T-cell (primary cell): ENCODE results near the gene IL36A. TPM values are rescaled to one million over a fixed set of nuclear protein-coding genes. Genes with fewer than 3 reads are reported as not detected.

Source experiments
- ATAC-seq, 4 experiments: fragments of 200-7000 bp in 3 of 4; fragments of 150-1000 bp in 1 of 4; cut with Tn5 transposase; replicated peaks in 1 of 4; 1 replicate in 3 of 4; 2 replicates in 1 of 4; pipeline ENCODE4 v1.10.0; 2021; ENCODE audit warnings: moderate library complexity in 3 of 4, mild to moderate bottlenecking in 2 of 4, moderate number of reproducible peaks in 1 of 4
- CTCF ChIA-PET, 2 donors: fragments of 300-600 bp; sonication (Branson Sonifier 250); formaldehyde crosslinking; loops; one replicate each; lab custom pipeline; 2022; ENCODE audit warnings: antibody characterized with exemption in 2 of 2; lab: Charles Lee
- POLR2A ChIA-PET, 2 donors: fragments of 300-600 bp; sonication (Branson Sonifier 250); formaldehyde crosslinking; loops; one replicate each; lab custom pipeline; 2022; ENCODE audit warnings: antibody characterized with exemption in 2 of 2; lab: Charles Lee
- DNase-seq, 35 experiments: peaks; one replicate each; pipeline versions ENCODE4 v3.0.0 to v3.0.0-alpha.2; 2013 to 2023
- H3K27ac ChIP-seq: one replicate; pipeline ENCODE4 v1.5.1; 2013; ENCODE audit warnings: low read length
- H3K27me3 ChIP-seq, 2 experiments: replicated peaks in 1 of 2; 1 replicate in 1 of 2; 2 replicates in 1 of 2; pipeline versions ENCODE4 v1.6.1 to v1.7.0; 2013; ENCODE audit warnings: low read length in 1 of 2, mixed read lengths in 1 of 2; ENCODE audit not compliant: control insufficient read depth in 2 of 2, insufficient read depth in 2 of 2; ENCODE audit errors: extremely low read depth in 1 of 2
- H3K36me3 ChIP-seq, 2 donors: 1 replicate in 1 of 2; 2 replicates in 1 of 2; pipeline versions ENCODE4 v1.6.1 to v1.7.0; 2013; ENCODE audit warnings: low read length in 1 of 2; ENCODE audit not compliant: control insufficient read depth in 2 of 2, insufficient read depth in 1 of 2; ENCODE audit errors: extremely low read depth in 1 of 2
- H3K4me1 ChIP-seq, 2 experiments: 1 replicate in 1 of 2; 2 replicates in 1 of 2; pipeline versions ENCODE4 v1.6.1 to v1.7.0; 2013; ENCODE audit warnings: low read length in 2 of 2, mixed read lengths in 1 of 2; ENCODE audit not compliant: insufficient read depth in 2 of 2, control insufficient read depth in 1 of 2; ENCODE audit errors: extremely low read depth in 1 of 2
- H3K4me3 ChIP-seq, 2 donors: 1 replicate in 1 of 2; 2 replicates in 1 of 2; pipeline versions ENCODE4 v1.5.1 to v1.7.0; 2013; ENCODE audit warnings: mild to moderate bottlenecking in 2 of 2, low read length in 1 of 2, moderate library complexity in 1 of 2; ENCODE audit not compliant: control insufficient read depth in 1 of 2; ENCODE audit errors: extremely low read depth in 1 of 2
- H3K9me3 ChIP-seq: 2 replicates; pipeline ENCODE4 v1.7.0; 2013
- H3K27ac Mint-ChIP-seq, 2 donors: one replicate each; pipeline ENCODE4 v1.8.0; 2020 to 2021; ENCODE audit warnings: mild to moderate bottlenecking in 2 of 2, mixed read lengths in 2 of 2
- H3K27me3 Mint-ChIP-seq, 2 donors: one replicate each; pipeline ENCODE4 v1.8.0; 2021 to 2022; ENCODE audit warnings: mixed read lengths in 2 of 2
- H3K36me3 Mint-ChIP-seq: one replicate; pipeline ENCODE4 v1.8.0; 2021; ENCODE audit warnings: mixed read lengths
- H3K4me1 Mint-ChIP-seq, 3 donors: one replicate each; pipeline ENCODE4 v1.8.0; 2020 to 2022; ENCODE audit warnings: mixed read lengths in 3 of 3, mild to moderate bottlenecking in 1 of 3
- H3K4me3 Mint-ChIP-seq, 3 donors: one replicate each; pipeline ENCODE4 v1.8.0; 2020 to 2022; ENCODE audit warnings: mild to moderate bottlenecking in 3 of 3, mixed read lengths in 3 of 3, moderate library complexity in 3 of 3
- H3K9me3 Mint-ChIP-seq, 3 donors: one replicate each; pipeline ENCODE4 v1.8.0; 2020 to 2022; ENCODE audit warnings: mixed read lengths in 3 of 3
- WGBS: methylation state at CpG from one replicate; pipeline ENCODE4 v1.1.5; 2013; ENCODE audit warnings: missing lambda C conversion rate; ENCODE audit not compliant: insufficient coverage; 5-methylcytosine and 5-hydroxymethylcytosine counted together
- total RNA-seq, 35 experiments: library from RNA in 6 of 35; stranded (reverse) in 6 of 35; fragments of 120-200 nt in 1 of 35; gene quantifications; one replicate each; pipeline versions ENCODE4 v1.2.1 to v1.2.4 and lab custom pipeline; 2013 to 2026

The IL36A gene
- total RNA-seq, 5 donors from 2014 or later (not counting 1 experiment from before 2014, with no cell fraction given): 0.32 to 0.60 (median 0.58) TPM; not detected in 1

DNA sequence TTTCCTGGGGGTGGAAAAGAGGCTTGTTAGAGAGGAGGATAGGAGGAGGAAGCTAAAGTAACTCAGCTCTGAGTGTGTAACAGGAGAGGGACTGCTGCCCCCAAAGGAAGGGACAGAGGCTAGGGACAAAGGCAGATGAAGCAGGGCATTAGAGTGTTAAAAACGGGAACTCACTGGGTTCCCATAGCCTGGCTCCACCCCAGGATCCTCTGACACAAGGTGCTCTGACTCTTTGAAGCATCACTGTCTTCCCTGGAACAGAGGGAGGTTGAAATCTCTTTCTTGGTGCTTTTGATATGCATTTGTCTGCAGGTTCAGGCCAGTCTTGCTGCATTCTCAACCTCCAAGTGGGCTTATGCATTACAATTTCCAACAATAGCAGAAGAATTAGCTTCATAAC is 22.9 kb downstream of the IL36A start:
- Histone ChIP-seq H3K36me3 (no peaks in the 10 kb centered on the region), H3K4me1 (no peaks in the 10 kb centered on the region), H3K27ac (no peak overlapping the region), H3K4me3 (no peak overlapping the region), H3K9me3 (no peaks in the 10 kb centered on the region), H3K27me3 (peaks cover 0 to 3% of the 10 kb centered on the region in 2 experiments)
- Mint-ChIP-seq H3K27me3 (peaks cover 14% of the 10 kb centered on the region in 2 donors), H3K4me3 (no peak overlapping the region), H3K27ac (no peak overlapping the region), H3K9me3 (no peaks in the 10 kb centered on the region), H3K4me1 (no peaks in the 10 kb centered on the region), H3K36me3 (no peaks in the 10 kb centered on the region)
- ATAC-seq (no peak), DNase-seq (no peak)
- ChIA-PET CTCF (no interaction called here), POLR2A (no interaction called here)
- WGBS: 0% methylated on average over 1 of the region's 1 CpG

DNA sequence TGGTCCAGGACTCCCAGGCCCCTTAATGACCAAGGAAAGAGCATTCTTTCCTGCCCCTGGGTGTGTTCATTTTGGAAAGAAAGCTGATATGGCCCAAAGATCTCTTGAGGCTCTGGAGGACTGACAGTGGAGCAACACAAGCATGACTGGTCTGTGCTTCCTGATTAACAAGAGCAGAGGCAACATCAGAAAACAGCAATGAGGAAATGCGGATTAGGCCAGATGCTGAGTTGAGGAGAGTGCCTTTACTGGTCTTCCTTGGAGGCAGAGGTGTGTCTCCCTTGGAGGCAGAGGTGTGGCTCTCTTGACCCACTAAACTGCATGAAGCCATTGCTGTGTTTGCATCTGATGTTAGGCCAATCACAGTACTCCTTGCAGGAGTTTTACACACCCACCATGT is 27.5 kb downstream of the IL36A start:
- H3K27ac Mint-ChIP-seq: no peak overlapping the region
- peaks cover 4 to 11% of the 10 kb centered on the region in 2 donors for H3K27me3 Mint-ChIP-seq
- DNase-seq (no peak), ATAC-seq (no peak)
- Histone ChIP-seq H3K4me1 (no peaks in the 10 kb centered on the region), H3K27ac (no peak overlapping the region), H3K36me3 (no peaks in the 10 kb centered on the region), H3K27me3 (peaks cover 0 to 6% of the 10 kb centered on the region in 2 experiments), H3K9me3 (no peaks in the 10 kb centered on the region), H3K4me3 (no peak overlapping the region)
- POLR2A ChIA-PET: interaction anchor here in 1 of 2 donors (0.7 kb wide), 1 partner anchor 41 kb away, joined by 3 read pairs; no protein-coding TSS in a partner anchor
- no peaks in the 10 kb centered on the region for H3K9me3 Mint-ChIP-seq
- CTCF ChIA-PET: no interaction called here
- WGBS: 89% methylated on average over 1 of the region's 1 CpG
- H3K36me3 Mint-ChIP-seq: no peaks in the 10 kb centered on the region
- H3K4me3 Mint-ChIP-seq: no peak overlapping the region
- H3K4me1 Mint-ChIP-seq: no peaks in the 10 kb centered on the region

DNA sequence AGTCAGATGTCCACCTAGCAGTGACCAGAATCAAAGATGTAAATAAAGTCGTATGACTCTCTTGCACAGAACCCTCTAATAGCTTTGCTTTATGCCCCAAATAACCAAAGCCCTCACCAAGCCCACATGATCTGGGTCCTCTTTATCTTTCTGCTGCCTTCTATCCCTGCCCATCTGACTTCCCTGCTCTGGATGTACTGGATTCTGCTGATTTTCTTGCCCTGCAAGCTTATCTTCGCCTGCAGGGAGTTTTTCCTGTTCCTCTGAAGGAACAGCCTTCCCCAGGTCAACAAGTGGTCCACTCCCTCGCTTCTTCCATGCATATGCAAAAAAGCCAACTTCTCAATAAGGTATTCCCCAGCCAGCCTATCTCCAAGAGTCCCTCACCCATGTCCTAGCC is 28.8 kb downstream of the IL36A start:
- H3K9me3 Mint-ChIP-seq: no peaks in the 10 kb centered on the region
- POLR2A ChIA-PET: no interaction called here
- no peak overlapping the region for H3K27ac ChIP-seq

DNA sequence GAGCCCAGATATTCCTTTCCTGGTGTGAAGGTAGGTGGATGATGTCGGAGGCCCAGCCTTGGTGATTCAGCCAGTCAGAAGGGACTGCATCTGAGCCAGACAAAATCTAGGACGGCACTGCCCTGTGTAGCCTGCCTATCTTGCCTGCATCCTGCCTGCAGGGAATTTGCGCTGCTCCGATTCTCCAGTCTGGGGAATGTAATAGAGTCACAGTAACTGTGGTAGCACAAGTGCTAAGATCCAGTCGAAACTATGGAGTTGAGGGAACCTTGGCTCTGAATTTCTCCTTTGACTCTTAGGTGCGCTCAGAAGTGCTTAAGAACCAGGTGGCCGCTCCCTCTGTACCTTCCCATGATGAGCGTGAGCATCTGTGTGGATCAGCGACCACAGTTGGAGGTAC is 31.5 kb downstream of the IL36A start:
- no peak overlapping the region for H3K4me3 ChIP-seq
- H3K36me3 ChIP-seq: no peaks in the 10 kb centered on the region
- H3K36me3 Mint-ChIP-seq: no peaks in the 10 kb centered on the region
- no peaks in the 10 kb centered on the region for H3K9me3 Mint-ChIP-seq
- no peak overlapping the region for H3K27ac Mint-ChIP-seq
- H3K4me1 Mint-ChIP-seq: peaks cover 0 to 6% (median 0%) of the 10 kb centered on the region in 3 donors
- WGBS: 90% methylated on average over 9 of the region's 9 CpGs
- no peaks in the 10 kb centered on the region for H3K9me3 ChIP-seq
- ChIA-PET POLR2A (no interaction called here), CTCF (interaction anchor here in 1 of 2 donors (0.7 kb wide), 1 partner anchor 15 kb away, joined by 4 read pairs; no protein-coding TSS in a partner anchor)
- ATAC-seq (no peak), DNase-seq (no peak)
- H3K27me3 ChIP-seq: peaks cover 0 to 3% of the 10 kb centered on the region in 2 experiments
- H3K27ac ChIP-seq: no peak overlapping the region
- H3K27me3 Mint-ChIP-seq: peaks cover 4 to 9% of the 10 kb centered on the region in 2 donors
- no peak overlapping the region for H3K4me3 Mint-ChIP-seq
- H3K4me1 ChIP-seq: no peaks in the 10 kb centered on the region

More for the DNA sequence above, 28.8 kb downstream of the IL36A start:
- Histone ChIP-seq H3K9me3 (no peaks in the 10 kb centered on the region), H3K4me3 (no peak overlapping the region), H3K4me1 (no peaks in the 10 kb centered on the region), H3K27me3 (peaks cover 0 to 6% of the 10 kb centered on the region in 2 experiments), H3K36me3 (no peaks in the 10 kb centered on the region)
- no peak overlapping the region for H3K4me3 Mint-ChIP-seq
- no peaks in the 10 kb centered on the region for H3K4me1 Mint-ChIP-seq
- peaks cover 4 to 13% of the 10 kb centered on the region in 2 donors for H3K27me3 Mint-ChIP-seq
- no peak for DNase-seq
- no peak for ATAC-seq
- CTCF ChIA-PET: no interaction called here
- H3K27ac Mint-ChIP-seq: no peak overlapping the region
- 64% methylated on average over 3 of the region's 3 CpGs for WGBS
- H3K36me3 Mint-ChIP-seq: no peaks in the 10 kb centered on the region

DNA sequence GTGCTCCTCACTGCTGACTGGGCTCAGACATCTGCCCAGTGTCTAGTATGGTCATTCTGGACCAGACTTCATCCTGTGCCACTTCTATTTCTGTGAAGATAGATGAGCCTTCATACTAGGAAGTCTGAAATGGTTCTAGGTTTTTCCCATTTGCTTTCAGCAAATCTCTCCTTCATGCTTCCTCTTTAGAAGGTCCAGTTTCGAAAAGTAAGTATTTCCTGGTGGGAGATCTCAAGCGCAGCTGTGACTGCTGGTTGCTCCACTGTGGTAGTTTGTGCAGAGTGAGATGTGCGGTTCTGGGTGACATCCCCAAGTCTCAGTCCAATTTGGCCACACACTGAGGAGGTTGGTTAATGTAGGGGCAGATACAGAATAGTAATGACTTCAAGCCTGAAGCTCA is 33.0 kb downstream of the IL36A start:
- Histone ChIP-seq H3K36me3 (no peaks in the 10 kb centered on the region), H3K9me3 (no peaks in the 10 kb centered on the region), H3K4me1 (no peaks in the 10 kb centered on the region), H3K27me3 (peaks cover 0 to 3% of the 10 kb centered on the region in 2 experiments), H3K4me3 (no peak overlapping the region), H3K27ac (no peak overlapping the region)
- WGBS: no CpG with 5 or more reads among the region's 3 CpGs
- Mint-ChIP-seq H3K9me3 (no peaks in the 10 kb centered on the region), H3K4me3 (no peak overlapping the region), H3K36me3 (no peaks in the 10 kb centered on the region), H3K27ac (no peak overlapping the region), H3K27me3 (peaks cover 4 to 9% of the 10 kb centered on the region in 2 donors), H3K4me1 (peaks cover 0 to 6% (median 0%) of the 10 kb centered on the region in 3 donors)
- ChIA-PET POLR2A (no interaction called here), CTCF (no interaction called here)
- ATAC-seq: no peak
- DNase-seq: no peak

DNA sequence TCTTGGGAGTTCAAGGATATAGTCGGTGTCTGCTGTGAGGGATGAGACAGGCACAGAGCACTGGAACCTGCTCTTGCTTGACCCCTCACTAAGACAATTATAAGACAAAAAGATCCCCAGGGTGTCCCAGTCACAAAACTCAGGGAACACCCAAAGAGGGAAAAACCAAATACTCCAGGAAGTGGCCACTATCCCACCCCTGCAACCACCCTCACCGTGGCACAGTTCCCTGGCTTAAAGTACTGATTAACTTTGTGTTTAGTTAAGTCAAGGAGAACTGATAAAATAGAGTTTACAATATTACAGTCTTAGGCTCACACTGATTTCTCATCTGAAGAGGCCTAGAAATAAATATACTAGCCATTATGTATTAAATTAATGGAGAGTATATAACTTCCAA is 33.9 kb downstream of the IL36A start:
- H3K9me3 ChIP-seq: no peaks in the 10 kb centered on the region
- Mint-ChIP-seq H3K27ac (peak overlapping the region in 1 of 2 donors; percentile 57), H3K27me3 (peaks cover 4 to 9% of the 10 kb centered on the region in 2 donors), H3K4me3 (no peak overlapping the region), H3K4me1 (peaks cover 0 to 6% (median 0%) of the 10 kb centered on the region in 3 donors), H3K9me3 (no peaks in the 10 kb centered on the region), H3K36me3 (no peaks in the 10 kb centered on the region)
- peaks cover 0 to 3% of the 10 kb centered on the region in 2 experiments for H3K27me3 ChIP-seq
- H3K4me3 ChIP-seq: no peak overlapping the region
- ChIA-PET CTCF (no interaction called here), POLR2A (no interaction called here)
- DNase-seq (no peak), ATAC-seq (no peak)
- no peaks in the 10 kb centered on the region for H3K36me3 ChIP-seq
- WGBS: no CpG with 5 or more reads among the region's 2 CpGs
- H3K4me1 ChIP-seq: no peaks in the 10 kb centered on the region
- H3K27ac ChIP-seq: no peak overlapping the region
